Coronary artery (tissue), 2 donors: ENCODE data around the gene TP73.
A peak's percentile ranks its signal among the peaks of the same experiment; 100 is the strongest.

ENCODE experiments used
- DNase-seq: peaks from one replicate; pipeline ENCODE4 v3.0.0-alpha.2; 2017; ENCODE audit warnings: low spot score
- H3K27ac ChIP-seq, 2 donors: fragments of 200-600 bp; sonication (generic); one replicate each; pipeline ENCODE4 v1.5.1; 2016 to 2019
- H3K4me3 ChIP-seq: fragments of 200-600 bp; sonication (generic); 2 replicates; pipeline ENCODE4 v1.5.1; 2016; ENCODE audit warnings: mild to moderate bottlenecking, moderate library complexity
- CTCF ChIP-seq: fragments of 200-600 bp; sonication (generic); IDR thresholded peaks from one replicate; pipeline ENCODE4 v1.5.1; 2019; ENCODE audit warnings: antibody characterized with exemption

Gene TP73

GRCh38 chr1:3612123-3612522, 40.2 kb upstream of the TP73 start:
- no peak for DNase-seq
- no peak for TF ChIP-seq CTCF
- no peak overlapping the region for H3K27ac ChIP-seq
- peak overlapping the region; percentile 69 for H3K4me3 ChIP-seq

GRCh38 chr1:3614755-3615742, 37.3 kb upstream of the TP73 start:
- no peak for DNase-seq
- Histone ChIP-seq H3K27ac (no peak overlapping the region), H3K4me3 (no peak overlapping the region)
- TF ChIP-seq CTCF = peak; percentile 43

- no peak overlapping the region for H3K4me3 ChIP-seq
- TF ChIP-seq CTCF = no peak
- DNase-seq = no peak
- no peak overlapping the region for H3K27ac ChIP-seq
Observed at GRCh38 chr1:3616861-3617260, 35.5 kb upstream of the TP73 start.

- no peak for TF ChIP-seq CTCF
Observed at GRCh38 chr1:3617806-3618345, 34.4 kb upstream of the TP73 start.

GRCh38 chr1:3618531-3618880, 33.8 kb upstream of the TP73 start:
- no peak for TF ChIP-seq CTCF
- Histone ChIP-seq H3K27ac (no peak overlapping the region), H3K4me3 (no peak overlapping the region)
- no peak for DNase-seq

More at GRCh38 chr1:3617806-3618345, 34.4 kb upstream of the TP73 start:
- no peak for DNase-seq
- Histone ChIP-seq H3K27ac (no peak overlapping the region), H3K4me3 (no peak overlapping the region)

- no peak overlapping the region for H3K4me3 ChIP-seq
- TF ChIP-seq CTCF = peak; percentile 82
- no peak for DNase-seq
- H3K27ac ChIP-seq = no peak overlapping the region
Observed at GRCh38 chr1:3618881-3619671, 33.2 kb upstream of the TP73 start.
